Endothelial cell of umbilical vein (primary cell): ENCODE measurements around the gene CALD1. TPM values are rescaled to one million over a fixed set of nuclear protein-coding genes. Genes with fewer than 3 reads are reported as not detected.

Experiments
- BruUV-seq: library from RNA; stranded (reverse); fragments of 400-500 nt; replicated peaks from 2 replicates; lab custom pipeline; 2021; lab: Mats Ljungman, UMichigan
- CTCF ChIA-PET: fragments of 300-600, 350-600 bp; sonication (Branson Sonifier 250); formaldehyde crosslinking; loops from one replicate; lab custom pipeline; 2021; ENCODE audit warnings: antibody characterized with exemption, inconsistent platforms; lab: Charles Lee
- POLR2A ChIA-PET: fragments of 300-600, 350-600 bp; sonication (Branson Sonifier 250); formaldehyde crosslinking; loops from one replicate; lab custom pipeline; 2021; ENCODE audit warnings: antibody characterized with exemption, inconsistent platforms; lab: Charles Lee
- DNase-seq: peaks from one replicate; pipeline ENCODE4 v3.0.0-alpha.2; 2011; ENCODE audit warnings: low read depth, low spot score
- FAIRE-seq: peaks from 2 replicates; lab custom pipeline; 2011; peaks lifted over from hg19 to GRCh38; lab: Jason Lieb, UNC
- H2AFZ ChIP-seq: 2 replicates; pipeline ENCODE4 v1.6.0; 2012; ENCODE audit warnings: low read depth, low read length, control low read depth, inconsistent platforms
- H3K27ac ChIP-seq: 2 replicates; pipeline ENCODE4 v1.5.1; 2011; ENCODE audit warnings: low read depth, mild to moderate bottlenecking, control low read depth, low read length, moderate library complexity; ENCODE audit not compliant: insufficient read depth
- H3K27me3 ChIP-seq, 2 experiments: 2 replicates each; pipeline versions ENCODE4 v1.6.0 to v1.6.1; 2011; ENCODE audit warnings: low read length in 2 of 2, mixed read lengths in 1 of 2; ENCODE audit not compliant: control insufficient read depth in 2 of 2, insufficient read depth in 2 of 2
- H3K36me3 ChIP-seq, 2 experiments: 2 replicates in 1 of 2; 3 replicates in 1 of 2; pipeline ENCODE4 v1.5.1; 2011; ENCODE audit warnings: low read length in 2 of 2, mild to moderate bottlenecking in 1 of 2, moderate library complexity in 1 of 2; ENCODE audit not compliant: control insufficient read depth in 2 of 2, insufficient read depth in 2 of 2; ENCODE audit errors: extremely low read depth in 1 of 2
- H3K4me1 ChIP-seq: 3 replicates; pipeline ENCODE4 v1.5.1; 2011; ENCODE audit warnings: mild to moderate bottlenecking, low read length; ENCODE audit not compliant: control insufficient read depth, insufficient read depth; ENCODE audit errors: extremely low read depth
- H3K4me2 ChIP-seq: 2 replicates; pipeline ENCODE4 v1.6.1; 2011; ENCODE audit warnings: low read length, control low read depth, mixed read lengths; ENCODE audit not compliant: insufficient read depth
- H3K4me3 ChIP-seq, 3 experiments: fragments of 200-600 bp in 1 of 3; sonication (generic), shearing (Covaris generic) in 1 of 3; replicated peaks in 1 of 3; 2 replicates each; pipeline ENCODE4 v1.5.1; 2011 to 2016; ENCODE audit warnings: control low read depth in 3 of 3, low read length in 3 of 3, mild to moderate bottlenecking in 2 of 3, inconsistent platforms in 1 of 3, low read depth in 1 of 3, moderate library complexity in 1 of 3; ENCODE audit not compliant: insufficient read depth in 1 of 3
- H3K79me2 ChIP-seq: 2 replicates; pipeline ENCODE4 v1.6.0; 2012; ENCODE audit warnings: low read length, inconsistent platforms; ENCODE audit not compliant: control insufficient read depth, insufficient read depth
- H3K9ac ChIP-seq: replicated peaks from 2 replicates; pipeline ENCODE3; 2011; ENCODE audit warnings: low read length, control low read depth; ENCODE audit not compliant: insufficient read depth; ENCODE audit errors: extremely low read depth
- H3K9me1 ChIP-seq: replicated peaks from 3 replicates; pipeline ENCODE4 v1.6.0; 2011; ENCODE audit warnings: mild to moderate bottlenecking, low read length; ENCODE audit not compliant: control insufficient read depth, insufficient read depth; ENCODE audit errors: extremely low read depth
- H3K9me3 ChIP-seq: replicated peaks from 2 replicates; pipeline ENCODE4 v1.5.1; 2012; ENCODE audit warnings: low read length, inconsistent platforms; ENCODE audit not compliant: control insufficient read depth, insufficient read depth
- H4K20me1 ChIP-seq: replicated peaks from 2 replicates; pipeline ENCODE3; 2011; ENCODE audit warnings: mild to moderate bottlenecking, low read length; ENCODE audit not compliant: control insufficient read depth, insufficient read depth; ENCODE audit errors: extremely low read depth
- EZH2 ChIP-seq: IDR thresholded peaks from 2 replicates; pipeline ENCODE4 v1.6.1; 2012; ENCODE audit warnings: borderline replicate concordance, low read depth, mild to moderate bottlenecking, moderate library complexity, low read length, inconsistent platforms; ENCODE audit not compliant: severe bottlenecking
- FOS ChIP-seq: IDR thresholded peaks from 2 replicates; pipeline ENCODE4 v1.6.1; 2011; ENCODE audit warnings: mild to moderate bottlenecking, low read length, moderate library complexity, borderline replicate concordance; ENCODE audit not compliant: insufficient read depth
- GATA2 ChIP-seq: IDR thresholded peaks from 2 replicates; pipeline ENCODE4 v1.7.0; 2011; ENCODE audit warnings: low read depth, mild to moderate bottlenecking, moderate library complexity, mixed read lengths, low read length; ENCODE audit not compliant: insufficient read length, insufficient read depth
- JUN ChIP-seq: IDR thresholded peaks from 2 replicates; pipeline ENCODE4 v1.6.1; 2011; ENCODE audit warnings: borderline replicate concordance, low read depth; ENCODE audit not compliant: insufficient read length, insufficient read depth
- MYC ChIP-seq: IDR thresholded peaks from one replicate; pipeline ENCODE4 v1.6.1; 2011; ENCODE audit warnings: mild to moderate bottlenecking, low read depth, low read length
- POLR2A ChIP-seq: IDR thresholded peaks from 2 replicates; pipeline ENCODE4 v1.6.1; 2012; ENCODE audit warnings: low read depth, mild to moderate bottlenecking, control low read depth, low read length
- POLR2AphosphoS5 ChIP-seq: IDR thresholded peaks from 2 replicates; pipeline ENCODE4 v1.6.1; 2012; ENCODE audit warnings: low read depth, mild to moderate bottlenecking, control low read depth, low read length, moderate library complexity; ENCODE audit not compliant: insufficient read depth
- dilution Hi-C: fragments of 300-500 bp; cut with MboI; formaldehyde crosslinking; loops from one replicate; pipeline ENCODE4 v1.15.0; 2019; ENCODE audit warnings: low sequenced_read_pairs; ENCODE audit not compliant: extremely low pct_ligation_motif_present
- intact Hi-C: fragments of 100-400 bp; cut with micrococcal nuclease; formaldehyde crosslinking; loops from one replicate; pipeline ENCODE4 v1.10.0; 2022
- polyA plus RNA-seq, 4 experiments: library from polyadenylated mRNA; depleted of rRNA in 3 of 4; stranded (reverse) in 3 of 4; unstranded in 1 of 4; fragments of >200 nt; gene quantifications; 2 replicates each; pipeline versions ENCODE4 v1.2.1 to v1.2.3, GENCODE V29; 2011 to 2012; ENCODE audit warnings: missing spikeins in 1 of 4
- total RNA-seq: library from RNA; stranded (reverse); gene quantifications from 2 replicates; pipeline ENCODE4 v1.2.3, GENCODE V29; 2021
- TF ChIP-seq, protein P1 (sequence below): IDR thresholded peaks from 2 replicates; pipeline ENCODE4 v1.6.1; 2011; ENCODE audit not compliant: insufficient read depth, insufficient read length
- TF ChIP-seq, protein P2 (sequence below), 2 donors: IDR thresholded peaks; 1 replicate in 1 of 2; 2 replicates in 1 of 2; pipeline ENCODE4 v1.5.1; 2011; ENCODE audit warnings: low read length in 2 of 2, mild to moderate bottlenecking in 2 of 2, moderate library complexity in 2 of 2, control low read depth in 1 of 2, inconsistent platforms in 1 of 2, low read depth in 1 of 2; ENCODE audit not compliant: insufficient read depth in 1 of 2; ENCODE audit errors: extremely low read depth in 1 of 2

Gene CALD1
- total and polyA plus RNA-seq, 2 donors (not counting 3 experiments of a cell fraction or from before 2014, with no cell fraction given): 136 to 307 TPM

GRCh38 chr7:134744569-134744968, 34.9 kb upstream of the CALD1 start:
- CTCF ChIA-PET: interaction anchor here (0.6 to 7.2 kb wide), 5 partner anchors 11 to 112 kb away, joined by 3 to 39 read pairs (median 5); no protein-coding TSS in a partner anchor
- H4K20me1 ChIP-seq: no peaks in the 10 kb centered on the region
- no peaks in the 10 kb centered on the region for H3K9me1 ChIP-seq
- POLR2A ChIA-PET: interaction anchor here (0.7 kb wide), 1 partner anchor 129 kb away, joined by 4 read pairs; no protein-coding TSS in a partner anchor
- no peak overlapping the region for H2AFZ ChIP-seq
- no TSS peak for BruUV-seq
- no peaks in the 10 kb centered on the region for H3K36me3 ChIP-seq
- H3K4me2 ChIP-seq: no peak overlapping the region
- intact Hi-C loops: no loop called here
- no peak for FAIRE-seq
- H3K4me3 ChIP-seq: no peak overlapping the region
- no peaks in the 10 kb centered on the region for H3K27me3 ChIP-seq
- no peak for TF ChIP-seq JUN
- no peak for TF ChIP-seq POLR2A
- TF ChIP-seq FOS: no peak
- TF ChIP-seq GATA2: no peak
- TF ChIP-seq, protein P1, sequence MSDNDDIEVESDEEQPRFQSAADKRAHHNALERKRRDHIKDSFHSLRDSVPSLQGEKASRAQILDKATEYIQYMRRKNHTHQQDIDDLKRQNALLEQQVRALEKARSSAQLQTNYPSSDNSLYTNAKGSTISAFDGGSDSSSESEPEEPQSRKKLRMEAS: no peak
- no peak for TF ChIP-seq EZH2
- TF ChIP-seq MYC: no peak
- TF ChIP-seq, protein P2, sequence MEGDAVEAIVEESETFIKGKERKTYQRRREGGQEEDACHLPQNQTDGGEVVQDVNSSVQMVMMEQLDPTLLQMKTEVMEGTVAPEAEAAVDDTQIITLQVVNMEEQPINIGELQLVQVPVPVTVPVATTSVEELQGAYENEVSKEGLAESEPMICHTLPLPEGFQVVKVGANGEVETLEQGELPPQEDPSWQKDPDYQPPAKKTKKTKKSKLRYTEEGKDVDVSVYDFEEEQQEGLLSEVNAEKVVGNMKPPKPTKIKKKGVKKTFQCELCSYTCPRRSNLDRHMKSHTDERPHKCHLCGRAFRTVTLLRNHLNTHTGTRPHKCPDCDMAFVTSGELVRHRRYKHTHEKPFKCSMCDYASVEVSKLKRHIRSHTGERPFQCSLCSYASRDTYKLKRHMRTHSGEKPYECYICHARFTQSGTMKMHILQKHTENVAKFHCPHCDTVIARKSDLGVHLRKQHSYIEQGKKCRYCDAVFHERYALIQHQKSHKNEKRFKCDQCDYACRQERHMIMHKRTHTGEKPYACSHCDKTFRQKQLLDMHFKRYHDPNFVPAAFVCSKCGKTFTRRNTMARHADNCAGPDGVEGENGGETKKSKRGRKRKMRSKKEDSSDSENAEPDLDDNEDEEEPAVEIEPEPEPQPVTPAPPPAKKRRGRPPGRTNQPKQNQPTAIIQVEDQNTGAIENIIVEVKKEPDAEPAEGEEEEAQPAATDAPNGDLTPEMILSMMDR (IDR thresholded peaks at IDR 0.05; ENCODE audit: extremely low read depth in 1 of 2, insufficient read depth in 1 of 2, low read depth in 1 of 2, low read length in 2 of 2): no peak
- TF ChIP-seq POLR2AphosphoS5: no peak
- H3K4me1 ChIP-seq: peaks cover 6% of the 10 kb centered on the region
- no peak for DNase-seq
- no peaks in the 10 kb centered on the region for H3K79me2 ChIP-seq
- H3K27ac ChIP-seq: no peak overlapping the region
- no peaks in the 10 kb centered on the region for H3K9me3 ChIP-seq
- dilution Hi-C loops: no loop called here
- H3K9ac ChIP-seq: no peak overlapping the region
